HG02938 (cell line): ENCODE results near the gene SH2B3.
"Not testable (repeated sequence)": the region's sequence is repeated elsewhere in the genome, so short reads cannot be mapped to it uniquely, and the experiment has no call there.

ENCODE experiments used
- ATAC-seq: cut with Tn5 transposase; IDR thresholded peaks from one replicate; pipeline ENCODE4 v1.9.1; 2021; ENCODE audit warnings: mild to moderate bottlenecking, moderate library complexity; ENCODE audit not compliant: unreplicated experiment

Gene SH2B3

GRCh38 chr12:111405859-111406473 lies at the start of gene SH2B3:
SH2B3 (plus strand) TSS chr12:111405923; CDS start chr12:111418146, 12,223 bp downstream.
- ATAC-seq = peak; percentile 11

GRCh38 chr12:111359231-111359913 lies 46.4 kb upstream of the SH2B3 start:
- ATAC-seq = no peak

- no peak for ATAC-seq
Observed at GRCh38 chr12:111359914-111360276, 45.8 kb upstream of the SH2B3 start.

- no peak for ATAC-seq
Observed at GRCh38 chr12:111360325-111360930, 45.3 kb upstream of the SH2B3 start.

- ATAC-seq = no peak
Observed at GRCh38 chr12:111361073-111361716, 44.5 kb upstream of the SH2B3 start.

GRCh38 chr12:111361717-111362576 lies 43.8 kb upstream of the SH2B3 start:
- ATAC-seq = no peak

- no peak for ATAC-seq
Observed at GRCh38 chr12:111362687-111363475, 42.8 kb upstream of the SH2B3 start.

GRCh38 chr12:111363578-111363977 lies 42.1 kb upstream of the SH2B3 start:
- ATAC-seq = no peak

GRCh38 chr12:111366075-111366474 lies 39.6 kb upstream of the SH2B3 start:
- ATAC-seq = no peak

GRCh38 chr12:111366583-111366982 lies 39.1 kb upstream of the SH2B3 start:
- ATAC-seq = no peak

GRCh38 chr12:111367661-111368221 lies 38.0 kb upstream of the SH2B3 start:
- ATAC-seq = no peak

- ATAC-seq = peak; percentile 32
Observed at GRCh38 chr12:111368291-111368787, 37.4 kb upstream of the SH2B3 start.

GRCh38 chr12:111368788-111369495 lies 36.8 kb upstream of the SH2B3 start, which contains the start of gene PHETA1:
PHETA1 (minus strand) TSS chr12:111369095; CDS start chr12:111363427, 5,668 bp downstream.
- peak; percentile 69 for ATAC-seq

- no peak for ATAC-seq
Observed at GRCh38 chr12:111369496-111370220, 36.1 kb upstream of the SH2B3 start.

GRCh38 chr12:111373231-111373630 lies 32.5 kb upstream of the SH2B3 start:
- ATAC-seq = not testable (repeated sequence)

GRCh38 chr12:111377440-111377839 lies 28.3 kb upstream of the SH2B3 start:
- no peak for ATAC-seq

GRCh38 chr12:111379942-111380554 lies 25.7 kb upstream of the SH2B3 start:
- ATAC-seq = no peak

- ATAC-seq = no peak
Observed at GRCh38 chr12:111384596-111384995, 21.1 kb upstream of the SH2B3 start.
